Naive thymus-derived CD4-positive, alpha-beta T cell (primary cell): ENCODE data around the gene CKAP5. TPM values are rescaled to one million over a fixed set of nuclear protein-coding genes. Genes with fewer than 3 reads are reported as not detected.
"Not testable (repeated sequence)": the region's sequence is repeated elsewhere in the genome, so short reads cannot be mapped to it uniquely, and the experiment has no call there.

Experiments
- ATAC-seq: fragments of 150-1000 bp; cut with Tn5 transposase; 2 replicates; pipeline ENCODE4 v1.10.0; 2021; ENCODE audit warnings: mild to moderate bottlenecking, moderate library complexity
- CTCF ChIA-PET: fragments of 350-600 bp; sonication (Branson Sonifier 250); formaldehyde crosslinking; loops from one replicate; lab custom pipeline; 2021; ENCODE audit warnings: antibody characterized with exemption; lab: Charles Lee
- POLR2A ChIA-PET: fragments of 350-600 bp; sonication (Branson Sonifier 250); formaldehyde crosslinking; loops from one replicate; lab custom pipeline; 2021; ENCODE audit warnings: antibody characterized with exemption, inconsistent platforms; lab: Charles Lee
- DNase-seq, 9 donors: peaks; one replicate each; pipeline versions ENCODE4 v3.0.0 to v3.0.0-alpha.2; 2020 to 2022; ENCODE audit warnings: mixed read lengths in 1 of 9
- H3K27ac ChIP-seq: one replicate; pipeline ENCODE4 v1.7.0; 2013; ENCODE audit warnings: mild to moderate bottlenecking, low read depth, low read length, moderate library complexity
- H3K27me3 ChIP-seq, 2 donors: one replicate each; pipeline ENCODE4 v1.7.0; 2013; ENCODE audit warnings: low read length in 2 of 2, mild to moderate bottlenecking in 2 of 2, moderate library complexity in 2 of 2; ENCODE audit not compliant: control insufficient read depth in 2 of 2, insufficient read depth in 2 of 2
- H3K36me3 ChIP-seq, 3 experiments: 1 replicate in 2 of 3; 2 replicates in 1 of 3; pipeline ENCODE4 v1.7.0; 2013; ENCODE audit warnings: low read length in 3 of 3, mild to moderate bottlenecking in 3 of 3, moderate library complexity in 1 of 3; ENCODE audit not compliant: insufficient read depth in 3 of 3, control insufficient read depth in 2 of 3
- H3K4me1 ChIP-seq, 2 donors: one replicate each; pipeline ENCODE4 v1.7.0; 2013; ENCODE audit warnings: low read length in 2 of 2, mild to moderate bottlenecking in 2 of 2, moderate library complexity in 1 of 2; ENCODE audit not compliant: control insufficient read depth in 2 of 2, insufficient read depth in 2 of 2
- H3K4me3 ChIP-seq: 2 replicates; pipeline ENCODE4 v1.7.0; 2013; ENCODE audit warnings: mild to moderate bottlenecking, low read length
- H3K9me3 ChIP-seq, 3 experiments: 1 replicate in 2 of 3; 2 replicates in 1 of 3; pipeline ENCODE4 v1.7.0; 2013; ENCODE audit warnings: low read length in 3 of 3; ENCODE audit not compliant: control insufficient read depth in 2 of 3
- H3K27ac Mint-ChIP-seq, 9 donors: one replicate each; pipeline ENCODE4 v1.8.0; 2020 to 2022; ENCODE audit warnings: mixed read lengths in 9 of 9, mild to moderate bottlenecking in 8 of 9, moderate library complexity in 5 of 9, inconsistent platforms in 2 of 9
- H3K27me3 Mint-ChIP-seq, 5 donors: one replicate each; pipeline ENCODE4 v1.8.0; 2021 to 2022; ENCODE audit warnings: mixed read lengths in 5 of 5, mild to moderate bottlenecking in 1 of 5
- H3K36me3 Mint-ChIP-seq, 5 donors: one replicate each; pipeline ENCODE4 v1.8.0; 2020 to 2022; ENCODE audit warnings: mixed read lengths in 5 of 5, mild to moderate bottlenecking in 3 of 5, inconsistent platforms in 1 of 5
- H3K4me1 Mint-ChIP-seq, 7 donors: one replicate each; pipeline ENCODE4 v1.8.0; 2020 to 2022; ENCODE audit warnings: mixed read lengths in 7 of 7, mild to moderate bottlenecking in 3 of 7, inconsistent platforms in 1 of 7
- H3K4me3 Mint-ChIP-seq, 10 donors: one replicate each; pipeline ENCODE4 v1.8.0; 2020 to 2022; ENCODE audit warnings: mild to moderate bottlenecking in 10 of 10, mixed read lengths in 10 of 10, moderate library complexity in 6 of 10, inconsistent platforms in 2 of 10
- H3K9me3 Mint-ChIP-seq, 11 donors: one replicate each; pipeline ENCODE4 v1.8.0; 2020 to 2022; ENCODE audit warnings: mixed read lengths in 11 of 11, mild to moderate bottlenecking in 4 of 11, inconsistent platforms in 1 of 11, moderate library complexity in 1 of 11
- intact Hi-C, 2 donors: fragments of 100-400 bp; cut with micrococcal nuclease; formaldehyde crosslinking; loops; one replicate each; pipeline ENCODE4 v1.15.1; 2023
- polyA plus RNA-seq, 2 donors: library from polyadenylated mRNA; unstranded; fragments of 300-500 nt; fragmentation: Illumina TruSeq; gene quantifications; one replicate each; pipeline ENCODE4 v1.2.3, GENCODE V29; 2021
- total RNA-seq, 6 experiments: library from RNA in 5 of 6; stranded (reverse) in 5 of 6; gene quantifications; 1 replicate in 5 of 6; 2 replicates in 1 of 6; pipeline ENCODE4 v1.2.3 and lab custom pipeline; 2021 to 2026

Gene CKAP5
- total and polyA plus RNA-seq, 7 experiments from 2014 or later, result 10.9 to 126 (median 45.2) TPM

- DNase-seq, H3K27me3 ChIP-seq, ATAC-seq, H3K36me3 ChIP-seq, H3K9me3 Mint-ChIP-seq, H3K27ac ChIP-seq, H3K4me1 ChIP-seq, H3K4me3 Mint-ChIP-seq, CTCF ChIA-PET, intact Hi-C loops, H3K36me3 Mint-ChIP-seq, H3K27me3 Mint-ChIP-seq, H3K27ac Mint-ChIP-seq, H3K4me3 ChIP-seq, H3K9me3 ChIP-seq: not testable (repeated sequence)
- peaks cover 0 to 10% (median 8%) of the 10 kb centered on the region in 7 donors for H3K4me1 Mint-ChIP-seq
- POLR2A ChIA-PET, result interaction anchor here (1.3 kb wide), 1 partner anchor 18 kb away, joined by 3 read pairs; the partner anchor contains the start of gene ARHGAP1
Observed at GRCh38 chr11:46717825-46718154, 128.3 kb downstream of the CKAP5 start.

- no peak for ATAC-seq
- Mint-ChIP-seq H3K27ac (no peak overlapping the region), H3K27me3 (no peaks in the 10 kb centered on the region), H3K4me3 (no peak overlapping the region), H3K9me3 (no peaks in the 10 kb centered on the region), H3K4me1 (peaks cover 0 to under 1% (median 0%) of the 10 kb centered on the region in 7 donors), H3K36me3 (peaks cover 0 to 5% (median 0%) of the 10 kb centered on the region in 5 donors)
- CTCF ChIA-PET, result no interaction called here
- POLR2A ChIA-PET, result interaction anchor here (0.6 to 1.4 kb wide), 2 partner anchors 11 to 114 kb away, joined by 3 to 4 read pairs; no protein-coding TSS in a partner anchor
- H3K4me1 ChIP-seq, result no peaks in the 10 kb centered on the region
- intact Hi-C loops, result no loop called here
- H3K27ac ChIP-seq, result no peak overlapping the region
- no peaks in the 10 kb centered on the region for H3K36me3 ChIP-seq
- H3K9me3 ChIP-seq, result no peaks in the 10 kb centered on the region
- H3K4me3 ChIP-seq, result no peak overlapping the region
- H3K27me3 ChIP-seq, result no peaks in the 10 kb centered on the region
- DNase-seq, result no peak
Observed at GRCh38 chr11:46712874-46713576, 133.1 kb downstream of the CKAP5 start.

- CTCF ChIA-PET, result no interaction called here
- no peak overlapping the region for H3K27ac Mint-ChIP-seq
Observed at GRCh38 chr11:46711303-46711702, 134.8 kb downstream of the CKAP5 start.

GRCh38 chr11:46710821-46711269 is 135.2 kb downstream of the CKAP5 start:
- H3K27me3 ChIP-seq, result no peaks in the 10 kb centered on the region
- H3K36me3 Mint-ChIP-seq, result peaks cover 0 to 24% (median 10%) of the 10 kb centered on the region in 5 donors
- H3K27ac Mint-ChIP-seq, result no peak overlapping the region
- H3K27ac ChIP-seq, result no peak overlapping the region
- H3K4me3 ChIP-seq, result no peak overlapping the region
- H3K9me3 ChIP-seq, result no peaks in the 10 kb centered on the region
- H3K36me3 ChIP-seq, result peaks cover 0 to 18% (median 0%) of the 10 kb centered on the region in 3 experiments
- H3K27me3 Mint-ChIP-seq, result no peaks in the 10 kb centered on the region
- H3K9me3 Mint-ChIP-seq, result no peaks in the 10 kb centered on the region
- no peaks in the 10 kb centered on the region for H3K4me1 ChIP-seq
- CTCF ChIA-PET, result interaction anchor here (0.7 kb wide), 1 partner anchor 55 kb away, joined by 3 read pairs; no protein-coding TSS in a partner anchor
- DNase-seq (no peak), ATAC-seq (no peak)
- intact Hi-C loops, result no loop called here
- H3K4me1 Mint-ChIP-seq, result peaks cover 0 to 8% (median 0%) of the 10 kb centered on the region in 7 donors
- POLR2A ChIA-PET, result no interaction called here
- H3K4me3 Mint-ChIP-seq, result no peak overlapping the region

More at GRCh38 chr11:46711303-46711702, 134.8 kb downstream of the CKAP5 start:
- H3K4me1 ChIP-seq, result no peaks in the 10 kb centered on the region
- H3K27ac ChIP-seq, result no peak overlapping the region
- H3K27me3 Mint-ChIP-seq, result no peaks in the 10 kb centered on the region
- ATAC-seq (no peak), DNase-seq (no peak)
- peaks cover 0 to 8% (median 0%) of the 10 kb centered on the region in 7 donors for H3K4me1 Mint-ChIP-seq
- H3K9me3 ChIP-seq, result no peaks in the 10 kb centered on the region
- H3K9me3 Mint-ChIP-seq, result no peaks in the 10 kb centered on the region
- POLR2A ChIA-PET, result no interaction called here
- H3K27me3 ChIP-seq, result no peaks in the 10 kb centered on the region
- H3K36me3 Mint-ChIP-seq, result peaks cover 0 to 21% (median 10%) of the 10 kb centered on the region in 5 donors
- H3K36me3 ChIP-seq, result peaks cover 0 to 14% (median 0%) of the 10 kb centered on the region in 3 experiments
- no peak overlapping the region for H3K4me3 Mint-ChIP-seq
- no peak overlapping the region for H3K4me3 ChIP-seq
- intact Hi-C loops, result no loop called here

GRCh38 chr11:46709351-46709750 is 136.7 kb downstream of the CKAP5 start:
- H3K9me3 ChIP-seq, H3K4me1 ChIP-seq, H3K27ac ChIP-seq, H3K27me3 Mint-ChIP-seq, H3K4me3 Mint-ChIP-seq, H3K4me1 Mint-ChIP-seq, H3K4me3 ChIP-seq, DNase-seq, ATAC-seq, POLR2A ChIA-PET, H3K27me3 ChIP-seq, H3K9me3 Mint-ChIP-seq, CTCF ChIA-PET: not testable (repeated sequence)
- intact Hi-C loops, result loop anchor here in 1 of 2 donors (10.0 kb wide), 1 partner anchor 1355 kb away; no protein-coding TSS in a partner anchor
- Mint-ChIP-seq H3K36me3 (peaks cover 0 to 25% (median 10%) of the 10 kb centered on the region in 5 donors), H3K27ac (peak overlapping the region in 3 of 9 donors; percentile 35 to 39 (median 39))
- H3K36me3 ChIP-seq, result peaks cover 0 to 33% (median 5%) of the 10 kb centered on the region in 3 experiments

GRCh38 chr11:46706886-46707285 is 139.2 kb downstream of the CKAP5 start:
- Mint-ChIP-seq H3K36me3 (peaks cover 5 to 44% (median 15%) of the 10 kb centered on the region in 5 donors), H3K4me3 (no peak overlapping the region), H3K27me3 (no peaks in the 10 kb centered on the region), H3K4me1 (peaks cover 11 to 25% (median 17%) of the 10 kb centered on the region in 7 donors), H3K27ac (peak overlapping the region in 1 of 9 donors; percentile 36), H3K9me3 (no peaks in the 10 kb centered on the region)
- DNase-seq (no peak), ATAC-seq (no peak)
- Histone ChIP-seq H3K36me3 (peaks cover 5 to 50% (median 14%) of the 10 kb centered on the region in 3 experiments), H3K27ac (no peak overlapping the region), H3K4me1 (peaks cover 8% of the 10 kb centered on the region in 2 donors), H3K9me3 (no peaks in the 10 kb centered on the region), H3K27me3 (no peaks in the 10 kb centered on the region), H3K4me3 (no peak overlapping the region)
- intact Hi-C loops, result loop anchor here in 1 of 2 donors (10.0 kb wide), 1 partner anchor 1352 kb away; no protein-coding TSS in a partner anchor
- ChIA-PET CTCF (no interaction called here), POLR2A (interaction anchor here (0.6 kb wide), 1 partner anchor 90 kb away, joined by 3 read pairs; the partner anchor contains the start of genes ATG13 and HARBI1)
